ENCODE data around the gene ZDHHC7. TPM values are rescaled to one million over a fixed set of nuclear protein-coding genes. Genes with fewer than 3 reads are reported as not detected.

Gene ZDHHC7
- total and polyA plus RNA-seq, 9 of the 15 experiments (the other 6 are each of a cell fraction or from before 2014, with no cell fraction given), result 1.7 to 49.7 (median 37.4) TPM

DNA sequence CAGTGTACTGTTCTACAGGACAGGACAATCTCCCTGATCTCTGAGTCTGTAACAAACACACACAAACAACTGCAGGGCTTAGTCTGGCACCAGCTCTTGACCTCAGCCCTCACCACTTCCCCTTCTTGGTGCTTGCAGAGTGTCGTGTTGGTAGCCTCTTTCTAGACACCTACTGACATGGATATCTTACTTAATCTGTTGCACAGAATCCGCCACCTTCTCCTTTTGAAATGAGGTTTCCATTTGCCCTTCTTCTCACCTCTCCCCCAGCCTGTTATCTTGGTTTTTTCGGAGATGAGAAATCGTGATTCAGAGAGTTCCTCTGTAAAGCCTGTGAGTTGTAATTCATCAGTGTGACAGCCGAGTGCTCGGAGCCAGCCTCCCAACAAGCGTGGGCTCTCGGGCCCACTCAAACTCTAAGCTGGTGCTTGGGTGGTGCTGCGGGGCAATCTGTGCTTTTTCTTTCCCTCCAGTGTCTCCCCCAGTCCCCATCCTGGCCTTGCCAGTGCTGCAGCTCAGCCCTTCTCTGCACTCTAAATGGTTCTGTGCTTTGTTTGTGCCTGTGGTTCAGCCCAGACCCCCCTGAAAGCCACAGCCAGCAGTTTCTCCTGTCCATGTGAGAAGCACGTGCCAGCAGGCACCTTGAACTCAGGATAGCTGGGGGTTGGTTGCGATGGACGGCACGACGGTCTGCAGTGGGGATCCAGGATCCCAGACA lies 44.3 kb upstream of the ZDHHC7 start (continued):
- TF ChIP-seq ZC3H4 (CRISPR knock-in tag; IDR thresholded peaks at IDR 0.05; ENCODE audit: borderline replicate concordance) (no peak), SRF (CRISPR knock-in tag; IDR thresholded peaks at IDR 0.05) (0 out of 4 replicates have a peak, but pooled peaks of 1 of the 2 experiments have one; percentile 58), POLR2G (IDR thresholded peaks at IDR 0.05; ENCODE audit: low read depth, low read length) (no peak), ZNF3 (CRISPR knock-in tag; IDR thresholded peaks at IDR 0.05) (no peak), MEIS2 (IDR thresholded peaks at IDR 0.05; ENCODE audit: partially characterized antibody) (peak; percentile 98), FOXP1 (CRISPR knock-in tag; IDR thresholded peaks at IDR 0.05) (0 out of 2 replicates have a peak, but pooled peaks have one; percentile 74), ATF1 (CRISPR knock-in tag; IDR thresholded peaks at IDR 0.05) (no peak), ATF1 (tag; IDR thresholded peaks at IDR 0.05) (peak; percentile 58), ZNF316 (IDR thresholded peaks at IDR 0.05) (no peak), SMARCC2 (IDR thresholded peaks at IDR 0.05; ENCODE audit: low read depth) (peak; percentile 89), NFE2L1 (tag; IDR thresholded peaks at IDR 0.05; ENCODE audit: borderline replicate concordance, low read depth) (no peak), ZNF263 (CRISPR knock-in tag; IDR thresholded peaks at IDR 0.05; ENCODE audit: borderline replicate concordance) (peak; percentile 55; the same call in 1 of the 2 replicates), HDAC1 (IDR thresholded peaks at IDR 0.05) (peak in 1 of 2 experiments; percentile 88; a peak in 2 of 4 replicates), FOXK1 (CRISPR knock-in tag; IDR thresholded peaks at IDR 0.05; ENCODE audit: borderline replicate concordance) (peak; percentile 79; the same call in 1 of the 2 replicates), ZNF24 (IDR thresholded peaks at IDR 0.05) (no peak), ZNF12 (CRISPR knock-in tag; IDR thresholded peaks at IDR 0.05) (peak; percentile 74; the same call in 1 of the 2 replicates), NBN (IDR thresholded peaks at IDR 0.05; ENCODE audit: low read depth) (peak; percentile 92; the same call in 1 of the 2 replicates), ZNF766 (CRISPR knock-in tag; conservative IDR thresholded peaks at IDR 0.05) (peak; percentile 92), ZNF239 (CRISPR knock-in tag; IDR thresholded peaks at IDR 0.05) (peak; percentile 39)
- TF ChIP-seq, protein P1, sequence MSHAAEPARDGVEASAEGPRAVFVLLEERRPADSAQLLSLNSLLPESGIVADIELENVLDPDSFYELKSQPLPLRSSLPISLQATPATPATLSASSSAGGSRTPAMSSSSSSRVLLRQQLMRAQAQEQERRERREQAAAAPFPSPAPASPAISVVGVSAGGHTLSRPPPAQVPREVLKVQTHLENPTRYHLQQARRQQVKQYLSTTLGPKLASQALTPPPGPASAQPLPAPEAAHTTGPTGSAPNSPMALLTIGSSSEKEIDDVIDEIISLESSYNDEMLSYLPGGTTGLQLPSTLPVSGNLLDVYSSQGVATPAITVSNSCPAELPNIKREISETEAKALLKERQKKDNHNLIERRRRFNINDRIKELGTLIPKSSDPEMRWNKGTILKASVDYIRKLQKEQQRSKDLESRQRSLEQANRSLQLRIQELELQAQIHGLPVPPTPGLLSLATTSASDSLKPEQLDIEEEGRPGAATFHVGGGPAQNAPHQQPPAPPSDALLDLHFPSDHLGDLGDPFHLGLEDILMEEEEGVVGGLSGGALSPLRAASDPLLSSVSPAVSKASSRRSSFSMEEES (CRISPR knock-in tag; IDR thresholded peaks at IDR 0.05), result no peak
- TF ChIP-seq, protein P2, sequence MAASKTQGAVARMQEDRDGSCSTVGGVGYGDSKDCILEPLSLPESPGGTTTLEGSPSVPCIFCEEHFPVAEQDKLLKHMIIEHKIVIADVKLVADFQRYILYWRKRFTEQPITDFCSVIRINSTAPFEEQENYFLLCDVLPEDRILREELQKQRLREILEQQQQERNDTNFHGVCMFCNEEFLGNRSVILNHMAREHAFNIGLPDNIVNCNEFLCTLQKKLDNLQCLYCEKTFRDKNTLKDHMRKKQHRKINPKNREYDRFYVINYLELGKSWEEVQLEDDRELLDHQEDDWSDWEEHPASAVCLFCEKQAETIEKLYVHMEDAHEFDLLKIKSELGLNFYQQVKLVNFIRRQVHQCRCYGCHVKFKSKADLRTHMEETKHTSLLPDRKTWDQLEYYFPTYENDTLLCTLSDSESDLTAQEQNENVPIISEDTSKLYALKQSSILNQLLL (CRISPR knock-in tag; IDR thresholded peaks at IDR 0.05; ENCODE audit: borderline replicate concordance), result no peak

All from K562 (cell line).